SJCRH30 (cell line): Measurements from ENCODE around the gene BMPR1B. TPM values are rescaled to one million over a fixed set of nuclear protein-coding genes. Genes with fewer than 3 reads are reported as not detected.
A peak's percentile ranks its signal among the peaks of the same experiment; 100 is the strongest.

Experiments
- DNase-seq, 2 experiments: peaks; one replicate each; pipeline ENCODE4 v3.0.0-alpha.2; 2015 to 2020
- H3K27ac ChIP-seq: fragments of 250-450 bp; sonication (Bioruptor Pico); 2 replicates; pipeline ENCODE4 v1.5.1; 2020; ENCODE audit warnings: mild to moderate bottlenecking, moderate library complexity
- H3K27me3 ChIP-seq: fragments of 250-450 bp; sonication (Bioruptor Pico); 2 replicates; pipeline ENCODE4 v1.5.1; 2020; ENCODE audit warnings: mild to moderate bottlenecking, moderate library complexity
- H3K36me3 ChIP-seq: fragments of 250-450 bp; sonication (Bioruptor Pico); 2 replicates; pipeline ENCODE4 v1.5.1; 2020; ENCODE audit warnings: mild to moderate bottlenecking, moderate library complexity
- H3K4me1 ChIP-seq: fragments of 250-450 bp; sonication (Bioruptor Pico); 2 replicates; pipeline ENCODE4 v1.5.1; 2020; ENCODE audit warnings: mild to moderate bottlenecking, moderate library complexity
- H3K4me3 ChIP-seq: fragments of 250-450 bp; sonication (Bioruptor Pico); 2 replicates; pipeline ENCODE4 v1.5.1; 2020; ENCODE audit warnings: mild to moderate bottlenecking, moderate library complexity
- H3K9me3 ChIP-seq: fragments of 250-450 bp; sonication (Bioruptor Pico); replicated peaks from 2 replicates; pipeline ENCODE4 v1.5.1; 2020; ENCODE audit warnings: mild to moderate bottlenecking, moderate library complexity
- total RNA-seq: library from RNA; depleted of rRNA; stranded (reverse); fragments of >200 nt; shearing (Covaris generic); gene quantifications from 2 replicates; pipeline ENCODE4 v1.2.3, GENCODE V29; 2014

Gene BMPR1B
- total RNA-seq, 1 experiment from 2014 or later, result 4.9 TPM

DNA sequence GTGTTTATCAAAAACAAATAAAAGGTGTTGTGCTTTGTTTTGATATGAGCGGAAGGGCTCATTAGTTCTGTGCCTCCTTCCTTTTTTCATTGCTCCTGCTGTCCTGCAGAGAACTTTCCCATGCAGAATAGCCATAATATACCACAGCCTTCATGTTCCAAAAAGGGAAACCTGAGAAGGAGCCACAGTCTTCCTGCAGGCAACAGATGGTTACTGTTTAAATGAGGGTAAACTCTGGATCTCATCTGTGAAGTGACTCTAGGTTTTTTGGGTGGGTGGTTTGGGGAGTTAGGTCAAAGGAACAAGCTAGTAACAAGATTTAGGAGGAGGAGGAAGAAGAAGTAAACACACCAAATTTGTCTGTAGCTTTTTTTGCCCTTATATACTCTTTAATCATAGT is 131.8 kb downstream of the BMPR1B start:
- no peaks in the 10 kb centered on the region; the same call in 1 of the 2 replicates for H3K9me3 ChIP-seq
- H3K4me1 ChIP-seq, result peaks cover 15% of the 10 kb centered on the region
- H3K27me3 ChIP-seq, result no peaks in the 10 kb centered on the region; the same call in 1 of the 2 replicates
- no peak overlapping the region for H3K4me3 ChIP-seq
- H3K36me3 ChIP-seq, result no peaks in the 10 kb centered on the region
- H3K27ac ChIP-seq, result peak overlapping the region; percentile 14; the same call in 1 of the 2 replicates
- DNase-seq, result peak; percentile 29 to 78

DNA sequence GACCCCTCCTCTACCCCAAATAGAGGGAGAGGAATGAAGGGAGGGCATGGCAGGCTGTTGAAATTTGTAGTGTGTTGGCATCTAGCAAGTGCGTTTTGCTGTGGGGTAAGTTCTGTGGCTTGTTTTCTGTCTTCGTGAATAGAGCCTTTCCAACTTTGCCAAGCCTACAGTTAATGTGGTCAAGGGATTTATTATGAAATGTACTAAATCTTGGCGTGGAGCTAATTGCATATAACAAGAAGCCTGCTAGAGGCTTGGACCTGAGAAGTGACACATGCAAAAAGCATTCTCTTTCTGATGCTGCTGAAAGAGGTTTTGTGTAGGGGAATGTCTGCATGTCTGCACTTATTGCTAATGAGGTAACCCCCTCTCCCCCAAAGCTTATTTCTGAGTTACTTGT is 132.2 kb downstream of the BMPR1B start:
- no peaks in the 10 kb centered on the region; the same call in 1 of the 2 replicates for H3K27me3 ChIP-seq
- H3K4me1 ChIP-seq, result peaks cover 15% of the 10 kb centered on the region
- peak; percentile 9 to 45 for DNase-seq

DNA sequence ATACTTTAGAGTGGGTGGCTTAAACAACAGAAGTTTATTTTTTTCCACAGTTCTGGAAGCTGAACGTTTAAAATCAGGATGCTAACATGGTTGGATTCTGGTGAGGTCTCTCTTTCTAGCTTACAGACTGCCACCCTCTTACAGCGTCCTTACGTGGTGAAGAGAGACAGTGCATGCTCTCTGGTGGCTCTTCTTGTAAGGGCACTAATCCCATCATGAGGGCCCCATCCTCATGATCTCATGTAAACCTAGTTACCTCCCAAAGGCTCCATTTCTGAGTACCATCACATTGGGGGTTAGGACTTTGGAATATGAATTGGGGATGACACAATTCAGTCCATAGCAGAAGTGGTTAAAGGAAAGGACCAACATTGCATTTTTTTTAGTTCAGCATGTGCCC is 132.8 kb downstream of the BMPR1B start:
- Histone ChIP-seq H3K36me3 (no peaks in the 10 kb centered on the region), H3K27ac (no peak overlapping the region; the same call in 1 of the 2 replicates), H3K27me3 (no peaks in the 10 kb centered on the region), H3K4me3 (no peak overlapping the region), H3K4me1 (peaks cover 15% of the 10 kb centered on the region), H3K9me3 (no peaks in the 10 kb centered on the region; the same call in 1 of the 2 replicates)
- DNase-seq, result no peak

More for the DNA sequence above, 132.2 kb downstream of the BMPR1B start:
- H3K27ac ChIP-seq, result peak overlapping the region; percentile 14; the same call in 1 of the 2 replicates
- H3K36me3 ChIP-seq, result no peaks in the 10 kb centered on the region
- H3K9me3 ChIP-seq, result no peaks in the 10 kb centered on the region; the same call in 1 of the 2 replicates
- no peak overlapping the region for H3K4me3 ChIP-seq

DNA sequence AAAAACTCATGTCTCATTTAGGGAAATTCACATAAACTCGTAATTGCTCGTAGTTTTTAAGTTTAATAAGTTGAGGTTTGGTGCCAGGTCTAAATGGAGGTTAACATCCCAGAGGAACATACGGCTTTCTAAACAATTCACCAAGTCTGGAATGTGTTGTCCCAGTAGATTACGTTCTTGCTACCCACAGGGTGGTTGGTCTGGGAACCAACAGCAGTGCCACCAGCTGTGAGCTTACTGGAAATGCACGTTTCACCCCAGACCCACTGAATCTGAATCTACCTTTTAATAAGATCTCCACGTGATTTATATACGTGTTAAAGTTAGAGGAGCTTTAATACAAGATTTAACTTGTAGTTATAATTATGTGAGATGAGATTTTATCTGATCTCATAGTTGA is 134.3 kb downstream of the BMPR1B start:
- H3K27me3 ChIP-seq, result no peaks in the 10 kb centered on the region
- DNase-seq, result no peak
- peaks cover 15% of the 10 kb centered on the region for H3K4me1 ChIP-seq
- no peak overlapping the region for H3K27ac ChIP-seq
- no peaks in the 10 kb centered on the region for H3K36me3 ChIP-seq
- no peaks in the 10 kb centered on the region; the same call in 1 of the 2 replicates for H3K9me3 ChIP-seq
- no peak overlapping the region for H3K4me3 ChIP-seq

DNA sequence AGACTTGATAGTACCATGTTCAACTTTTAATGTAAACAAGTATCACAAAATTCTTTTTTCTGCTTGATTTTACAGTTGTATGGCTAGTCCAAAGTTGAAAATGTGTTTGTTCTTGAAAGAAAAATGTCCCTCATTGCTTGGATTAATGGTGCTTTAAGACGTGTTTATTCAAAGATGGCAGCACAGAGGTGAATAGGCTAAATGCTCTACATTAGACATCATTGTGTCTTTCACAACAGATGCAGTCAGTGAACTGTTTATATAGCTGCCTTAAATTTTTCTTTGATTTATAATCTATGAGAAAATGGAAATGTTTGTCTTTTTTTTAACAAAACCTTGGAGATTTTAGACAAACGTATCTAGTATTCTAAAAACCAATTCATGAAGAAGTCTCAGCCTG is 137.3 kb downstream of the BMPR1B start:
- no peaks in the 10 kb centered on the region; the same call in 1 of the 2 replicates for H3K9me3 ChIP-seq
- DNase-seq, result no peak
- no peaks in the 10 kb centered on the region for H3K27me3 ChIP-seq
- H3K4me3 ChIP-seq, result no peak overlapping the region
- H3K4me1 ChIP-seq, result peaks cover 4% of the 10 kb centered on the region
- H3K27ac ChIP-seq, result no peak overlapping the region
- no peaks in the 10 kb centered on the region for H3K36me3 ChIP-seq

DNA sequence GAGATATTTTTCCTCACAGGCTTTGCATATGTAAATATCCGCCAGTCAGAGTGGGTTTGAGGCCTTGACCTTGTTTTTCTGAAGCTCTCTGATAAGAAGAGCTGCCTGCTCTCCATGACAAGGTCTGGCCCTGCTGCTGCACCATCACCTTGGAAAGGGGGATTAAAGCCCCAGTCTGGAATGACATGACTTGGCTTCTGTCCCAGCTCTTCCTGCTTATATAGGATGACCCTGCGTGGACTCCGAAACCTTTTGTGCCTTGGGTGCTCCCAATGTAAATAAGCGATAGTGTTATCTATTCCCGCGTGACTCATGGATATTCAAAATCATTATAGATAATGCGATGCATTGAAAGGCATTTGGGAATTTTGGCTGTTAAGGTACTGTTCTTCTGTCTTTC is 139.3 kb downstream of the BMPR1B start:
- Histone ChIP-seq H3K36me3 (no peaks in the 10 kb centered on the region), H3K4me3 (no peak overlapping the region), H3K27me3 (no peaks in the 10 kb centered on the region), H3K4me1 (no peaks in the 10 kb centered on the region), H3K27ac (no peak overlapping the region), H3K9me3 (no peaks in the 10 kb centered on the region)
- DNase-seq, result peak in 1 of 2 experiments; percentile 32

DNA sequence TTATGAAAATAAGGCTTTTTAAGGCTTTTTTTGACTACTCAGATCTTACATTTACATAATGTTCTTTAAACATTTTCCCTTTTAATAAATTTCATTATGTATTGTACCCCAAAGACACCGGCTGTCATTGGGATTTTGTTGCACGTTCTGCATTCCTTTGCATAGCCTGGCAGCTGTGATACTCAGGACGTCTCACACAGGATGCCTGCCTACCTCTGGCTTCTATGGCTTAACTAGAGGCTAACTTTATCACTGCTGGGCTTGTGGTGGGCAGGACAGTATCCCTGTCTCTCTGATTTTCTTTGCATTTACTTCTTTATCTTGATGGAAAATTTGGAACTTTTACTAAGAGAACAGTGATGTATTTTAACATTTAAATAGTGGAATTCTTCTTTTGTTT is 147.8 kb downstream of the BMPR1B start:
- Histone ChIP-seq H3K27ac (no peak overlapping the region), H3K4me1 (peaks cover 22% of the 10 kb centered on the region), H3K9me3 (no peaks in the 10 kb centered on the region), H3K27me3 (no peaks in the 10 kb centered on the region), H3K4me3 (no peak overlapping the region), H3K36me3 (no peaks in the 10 kb centered on the region)
- DNase-seq, result peak; percentile 67 to 80

DNA sequence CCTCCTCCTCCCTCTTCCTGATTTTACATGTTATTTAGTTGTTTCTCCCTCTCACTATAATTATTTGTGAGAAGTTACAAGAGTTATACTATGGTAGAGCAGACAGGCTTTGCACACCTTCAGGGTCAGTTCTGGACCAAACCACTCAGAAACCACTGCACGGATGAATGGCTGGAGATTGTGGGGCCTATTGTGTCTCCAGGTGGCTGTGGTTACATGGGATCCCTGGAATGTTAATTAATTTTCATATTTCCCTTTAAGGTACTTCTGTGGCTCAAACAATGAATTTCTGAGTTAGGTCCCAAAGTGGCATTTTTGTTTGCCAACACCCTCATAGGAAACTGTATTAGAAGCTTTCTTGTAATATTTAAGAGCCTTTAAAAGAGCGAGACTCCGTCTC is 151.9 kb downstream of the BMPR1B start:
- Histone ChIP-seq H3K9me3 (no peaks in the 10 kb centered on the region), H3K4me1 (peaks cover 22% of the 10 kb centered on the region), H3K36me3 (no peaks in the 10 kb centered on the region), H3K27ac (no peak overlapping the region), H3K27me3 (no peaks in the 10 kb centered on the region), H3K4me3 (no peak overlapping the region)
- DNase-seq, result peak in 1 of 2 experiments; percentile 53

DNA sequence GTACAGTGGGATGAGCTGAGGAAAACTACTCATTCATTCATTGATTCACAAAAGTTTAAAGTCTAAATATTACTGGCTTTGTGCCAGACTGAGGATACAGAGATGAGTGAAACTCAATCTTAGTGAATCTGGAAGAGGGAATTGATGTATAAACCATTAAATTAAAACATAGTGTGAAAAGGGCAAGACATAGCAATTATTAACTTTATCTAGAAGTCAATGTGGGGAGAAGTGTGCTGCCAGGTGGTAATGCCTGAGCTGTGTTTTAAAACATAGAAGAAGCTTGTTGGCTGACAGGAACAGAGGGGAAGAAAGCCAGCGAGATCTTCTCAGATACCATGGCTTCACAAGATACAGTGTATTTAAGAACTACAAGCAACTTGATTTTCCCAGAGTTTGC is 153.4 kb downstream of the BMPR1B start:
- Histone ChIP-seq H3K27ac (no peak overlapping the region), H3K9me3 (0 out of 2 replicates have a peak, but pooled peaks cover under 1% of the 10 kb centered on the region), H3K27me3 (no peaks in the 10 kb centered on the region), H3K36me3 (no peaks in the 10 kb centered on the region), H3K4me3 (no peak overlapping the region), H3K4me1 (peaks cover 14% of the 10 kb centered on the region)
- DNase-seq, result peak in 1 of 2 experiments; percentile 21

DNA sequence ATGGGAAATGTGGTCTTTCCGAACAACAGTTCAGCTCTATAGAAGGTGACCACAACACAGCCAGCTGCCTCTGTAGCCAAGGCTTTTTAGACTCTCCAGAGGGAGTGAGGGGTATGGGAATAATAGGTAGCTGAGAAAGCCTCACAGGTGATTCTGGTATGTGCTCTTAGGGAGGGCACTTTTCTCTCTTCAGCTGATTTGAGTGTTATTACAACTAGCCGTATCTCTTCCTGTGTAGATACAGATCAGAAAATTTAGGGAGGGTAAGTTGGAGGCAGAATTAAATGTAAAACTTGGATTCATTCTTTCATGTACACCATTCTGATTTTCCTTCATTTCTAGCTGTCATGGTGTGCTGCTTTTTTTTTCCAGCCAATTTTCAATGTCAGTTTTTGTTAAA is 154.9 kb downstream of the BMPR1B start:
- Histone ChIP-seq H3K9me3 (0 out of 2 replicates have a peak, but pooled peaks cover 3% of the 10 kb centered on the region), H3K36me3 (no peaks in the 10 kb centered on the region), H3K4me1 (peaks cover 11% of the 10 kb centered on the region), H3K27me3 (no peaks in the 10 kb centered on the region), H3K4me3 (no peak overlapping the region), H3K27ac (no peak overlapping the region)
- no peak for DNase-seq

DNA sequence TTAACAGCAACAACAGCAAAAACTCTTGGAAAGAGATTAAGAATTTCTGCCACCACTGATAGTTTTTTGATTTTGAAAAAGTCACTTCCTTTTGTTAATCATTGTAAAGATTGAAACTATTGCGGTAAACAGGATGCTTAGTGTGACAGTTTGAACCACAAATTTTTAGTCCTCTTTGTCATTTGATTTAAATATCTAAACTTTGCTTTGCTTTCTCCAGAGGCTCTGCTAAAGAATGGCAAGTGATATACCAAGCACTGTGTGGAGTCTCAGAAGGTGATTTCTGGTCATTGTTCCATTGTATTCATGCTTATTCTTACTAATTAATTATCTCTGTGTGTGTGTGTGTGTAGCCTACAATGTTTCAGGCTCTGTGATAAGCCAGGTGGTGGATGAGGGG is 155.6 kb downstream of the BMPR1B start:
- no peak for DNase-seq
- no peak overlapping the region for H3K27ac ChIP-seq
- no peak overlapping the region for H3K4me3 ChIP-seq
- H3K36me3 ChIP-seq, result no peaks in the 10 kb centered on the region
- H3K4me1 ChIP-seq, result peaks cover 11% of the 10 kb centered on the region
- 0 out of 2 replicates have a peak, but pooled peaks cover 3% of the 10 kb centered on the region for H3K9me3 ChIP-seq
- H3K27me3 ChIP-seq, result no peaks in the 10 kb centered on the region

DNA sequence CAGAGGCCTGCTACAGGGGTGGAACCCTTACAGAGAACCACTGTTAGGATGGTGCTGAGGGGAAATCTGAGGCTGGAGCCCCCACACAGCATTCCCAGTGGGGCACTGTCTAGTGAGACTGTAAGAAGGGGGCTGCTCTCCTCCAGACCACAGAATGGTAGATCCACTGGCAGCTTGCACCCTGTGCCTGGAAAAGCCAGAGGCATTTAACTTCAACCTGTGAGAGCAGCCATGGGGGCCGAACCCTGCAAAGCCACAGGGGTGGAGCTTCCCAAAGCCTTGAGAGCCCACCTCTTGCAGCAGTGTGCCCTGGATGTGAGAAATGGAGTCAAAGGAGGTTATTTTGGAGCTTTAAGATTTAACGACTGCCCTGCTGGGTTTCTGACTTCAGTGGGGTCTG is 159.4 kb downstream of the BMPR1B start:
- Histone ChIP-seq H3K36me3 (no peaks in the 10 kb centered on the region), H3K4me3 (no peak overlapping the region), H3K27ac (no peak overlapping the region), H3K27me3 (no peaks in the 10 kb centered on the region), H3K9me3 (0 out of 2 replicates have a peak, but pooled peaks cover 3% of the 10 kb centered on the region), H3K4me1 (no peaks in the 10 kb centered on the region)
- no peak for DNase-seq

DNA sequence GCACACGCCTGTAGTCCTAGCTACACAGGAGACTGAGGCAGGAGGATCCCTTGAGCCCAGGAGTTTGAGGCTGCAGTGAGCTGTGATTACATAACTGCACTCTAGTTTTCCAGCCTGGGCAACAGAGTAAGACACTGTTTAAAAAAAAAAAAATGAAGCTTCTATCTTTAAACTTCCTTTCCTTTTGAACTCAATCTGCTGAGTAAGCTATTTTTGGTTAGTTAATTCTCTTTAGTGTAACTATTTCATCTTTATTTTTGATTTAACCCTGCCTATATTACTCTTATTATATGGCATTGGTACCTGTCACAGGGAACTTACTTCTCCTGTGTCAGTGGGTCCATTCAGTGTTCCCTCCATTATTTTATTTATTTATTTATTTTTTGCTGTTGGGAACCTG is 160.8 kb downstream of the BMPR1B start:
- Histone ChIP-seq H3K9me3 (0 out of 2 replicates have a peak, but pooled peaks cover 3% of the 10 kb centered on the region), H3K4me3 (no peak overlapping the region), H3K36me3 (no peaks in the 10 kb centered on the region), H3K27ac (no peak overlapping the region), H3K27me3 (no peaks in the 10 kb centered on the region), H3K4me1 (no peaks in the 10 kb centered on the region)
- no peak for DNase-seq

DNA sequence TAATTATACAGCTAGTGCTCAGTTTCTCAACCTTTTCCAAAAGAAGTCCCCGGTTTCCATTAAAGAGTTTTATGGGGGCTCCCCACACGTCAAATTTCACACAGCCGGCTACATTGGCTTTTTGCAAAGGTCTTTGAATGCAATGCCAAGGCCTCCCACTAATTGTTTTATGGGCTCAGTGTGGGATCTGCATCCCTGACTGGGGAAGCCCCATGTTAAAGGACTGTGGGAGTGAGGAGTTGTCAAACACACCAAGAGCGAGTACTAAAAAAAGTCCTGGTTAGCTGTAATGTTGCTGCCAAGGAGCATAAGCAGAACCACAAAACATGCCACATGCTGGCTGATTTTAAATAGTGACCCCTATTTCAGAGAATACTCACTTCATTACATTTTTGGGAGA is 162.6 kb downstream of the BMPR1B start:
- no peaks in the 10 kb centered on the region for H3K4me1 ChIP-seq
- DNase-seq, result no peak
- H3K4me3 ChIP-seq, result no peak overlapping the region
- H3K9me3 ChIP-seq, result 0 out of 2 replicates have a peak, but pooled peaks cover 3% of the 10 kb centered on the region
- H3K27me3 ChIP-seq, result no peaks in the 10 kb centered on the region
- H3K27ac ChIP-seq, result no peak overlapping the region
- no peaks in the 10 kb centered on the region for H3K36me3 ChIP-seq

DNA sequence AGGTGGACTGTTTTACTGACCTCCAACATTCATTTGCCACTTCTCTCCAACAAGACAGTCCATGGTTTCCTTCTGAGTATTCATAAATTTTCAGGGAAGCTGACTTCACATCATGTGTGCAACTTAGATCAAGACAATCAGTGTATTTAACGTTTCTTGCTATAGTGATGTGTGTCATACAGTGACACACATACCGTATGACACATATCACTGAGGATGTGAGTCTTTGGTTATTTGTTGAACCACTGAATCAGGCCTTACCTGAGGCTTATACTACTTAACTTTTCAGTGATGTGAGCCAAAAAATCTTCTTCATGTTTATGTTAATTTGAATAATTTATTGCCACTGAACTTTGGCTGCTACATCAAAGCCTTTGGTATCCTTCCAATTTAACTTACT is 166.8 kb downstream of the BMPR1B start:
- DNase-seq, result no peak
- peaks cover 8% of the 10 kb centered on the region; the same call in 1 of the 2 replicates for H3K4me1 ChIP-seq
- no peak overlapping the region for H3K4me3 ChIP-seq
- no peaks in the 10 kb centered on the region for H3K36me3 ChIP-seq
- H3K9me3 ChIP-seq, result no peaks in the 10 kb centered on the region
- no peak overlapping the region for H3K27ac ChIP-seq
- no peaks in the 10 kb centered on the region for H3K27me3 ChIP-seq

DNA sequence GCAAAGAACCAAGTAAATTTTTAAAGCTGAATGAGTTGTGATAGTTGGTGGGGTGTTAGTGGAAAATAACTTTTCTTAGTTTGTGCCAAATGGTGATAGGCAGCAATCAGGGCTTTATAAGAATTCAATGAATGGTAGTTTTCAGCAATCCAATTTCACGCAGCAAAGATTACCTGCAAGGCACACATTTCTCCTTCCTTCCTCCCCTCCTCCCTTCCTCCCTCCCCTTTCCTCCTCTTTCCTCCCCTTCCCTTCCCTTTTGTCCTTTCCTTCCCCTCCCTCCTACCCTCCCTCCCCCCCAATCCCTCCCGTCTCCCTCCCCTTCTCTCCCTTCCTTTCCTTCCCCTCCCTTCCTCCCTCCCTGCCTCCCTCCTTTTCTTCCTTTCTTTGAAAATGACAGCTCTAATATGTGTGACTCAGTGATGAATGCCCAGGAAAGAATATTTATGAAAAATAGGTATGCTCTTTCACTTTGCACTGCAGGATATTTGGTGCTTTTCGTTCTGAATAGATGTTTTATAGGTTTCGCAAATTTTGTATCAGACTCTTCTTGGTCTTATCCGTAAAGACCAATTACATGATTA is 168.1 kb downstream of the BMPR1B start:
- Histone ChIP-seq H3K9me3 (no peaks in the 10 kb centered on the region), H3K36me3 (no peaks in the 10 kb centered on the region), H3K27ac (no peak overlapping the region), H3K27me3 (no peaks in the 10 kb centered on the region), H3K4me1 (peaks cover 8% of the 10 kb centered on the region; the same call in 1 of the 2 replicates), H3K4me3 (no peak overlapping the region)
- DNase-seq, result no peak
